Fibroblast of skin of abdomen (primary cell): Measurements from ENCODE around the gene OR5B17. TPM values are rescaled to one million over a fixed set of nuclear protein-coding genes. Genes with fewer than 3 reads are reported as not detected.
"Not testable (repeated sequence)": the region's sequence is repeated elsewhere in the genome, so short reads cannot be mapped to it uniquely, and the experiment has no call there.

ENCODE experiments used
- DNase-seq: peaks from one replicate; pipeline ENCODE4 v3.0.0-alpha.2; 2013
- polyA plus RNA-seq, 2 experiments: library from polyadenylated mRNA; unstranded; fragments of 120-200 nt; gene quantifications; one replicate each; pipeline ENCODE4 v1.2.1, GENCODE V29; 2013; ENCODE audit not compliant: insufficient read length in 2 of 2

Gene OR5B17
- not detected for polyA plus RNA-seq (2013, experiment 1 of 2; ENCODE audit: insufficient read length)
- not detected for polyA plus RNA-seq (2013, experiment 2 of 2; ENCODE audit: insufficient read length)

DNA sequence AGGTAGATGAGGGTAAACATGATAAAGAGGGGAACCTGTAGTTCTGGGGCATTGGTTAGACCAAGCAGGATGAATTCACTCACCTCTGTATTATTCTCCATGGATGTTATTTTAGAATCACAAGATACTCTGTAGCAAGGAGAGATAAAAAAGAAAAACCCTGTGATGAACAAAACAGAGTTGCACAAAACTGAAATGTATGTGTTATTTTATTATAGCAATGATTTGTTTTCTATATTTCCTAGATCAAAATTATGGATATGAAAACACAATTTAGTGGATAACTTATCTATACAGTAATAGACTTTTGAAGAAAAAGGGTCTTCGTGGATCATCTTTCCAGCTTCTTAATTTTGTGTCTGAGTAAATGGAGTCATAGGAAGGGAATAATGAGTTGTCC lies at the start of gene OR5B17:
TSS of gene OR5B17 (minus strand) at position 101 of the 400 bp plus-strand sequence. CDS start at position 101, 0 bp downstream.
- DNase-seq = no peak

DNA sequence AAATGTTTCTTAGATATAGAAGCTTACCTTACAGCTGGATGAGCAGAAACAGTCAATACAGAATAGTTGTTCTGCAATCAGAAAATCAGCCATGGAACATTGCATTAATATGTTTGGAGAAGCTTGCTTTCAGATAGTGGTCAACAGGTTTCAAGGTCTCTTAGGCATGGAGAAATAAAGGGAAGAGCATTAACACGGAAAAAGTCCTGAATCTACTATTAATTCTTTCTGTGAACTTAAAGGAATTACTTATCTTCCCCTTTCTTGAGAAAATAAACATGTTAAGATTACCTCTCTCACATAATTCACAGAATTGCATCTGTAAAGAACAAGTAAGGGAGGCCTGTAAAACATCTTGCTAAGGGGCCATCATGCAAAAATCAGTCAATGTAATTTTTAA lies 47.9 kb upstream of the OR5B17 start, which contains the start of gene OR5B3:
TSS of gene OR5B3 (minus strand) at position 101 of the 400 bp plus-strand sequence. CDS start 3,465 bp downstream, outside the sequence.
- no peak for DNase-seq

GRCh38 chr11:58399622-58400021 lies 40.8 kb upstream of the OR5B17 start:
- DNase-seq = not testable (repeated sequence)

- peak; percentile 55 for DNase-seq
Observed at GRCh38 chr11:58395581-58395980, 36.7 kb upstream of the OR5B17 start.

GRCh38 chr11:58394195-58394594 lies 35.3 kb upstream of the OR5B17 start:
- peak; percentile 77 for DNase-seq

GRCh38 chr11:58392746-58393145 lies 33.9 kb upstream of the OR5B17 start:
- no peak for DNase-seq

DNA sequence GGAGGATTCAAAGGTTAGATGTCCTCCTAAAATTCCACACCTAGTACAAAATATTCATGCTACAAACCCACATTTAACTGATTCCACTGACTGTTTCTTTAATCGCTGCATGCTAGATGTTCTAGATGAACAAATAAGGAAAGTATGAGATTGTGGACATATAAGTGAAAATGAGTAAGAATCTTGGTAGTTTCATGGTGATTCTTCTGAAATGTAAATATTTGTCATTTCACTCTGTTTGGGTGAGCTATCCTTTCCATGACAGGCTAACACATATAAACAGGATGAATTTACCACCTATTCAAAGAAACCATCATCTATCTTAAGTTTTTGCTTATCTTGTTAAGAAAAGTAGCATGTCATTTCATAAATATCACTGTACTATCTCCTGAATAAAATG lies 33.0 kb upstream of the OR5B17 start:
- peak; percentile 2 for DNase-seq

GRCh38 chr11:58390551-58391063 lies 31.7 kb upstream of the OR5B17 start:
- DNase-seq = no peak

GRCh38 chr11:58354727-58355126 lies 4.1 kb downstream of the OR5B17 start:
- no peak for DNase-seq

GRCh38 chr11:58345204-58345603 lies 13.7 kb downstream of the OR5B17 start:
- no peak for DNase-seq

DNA sequence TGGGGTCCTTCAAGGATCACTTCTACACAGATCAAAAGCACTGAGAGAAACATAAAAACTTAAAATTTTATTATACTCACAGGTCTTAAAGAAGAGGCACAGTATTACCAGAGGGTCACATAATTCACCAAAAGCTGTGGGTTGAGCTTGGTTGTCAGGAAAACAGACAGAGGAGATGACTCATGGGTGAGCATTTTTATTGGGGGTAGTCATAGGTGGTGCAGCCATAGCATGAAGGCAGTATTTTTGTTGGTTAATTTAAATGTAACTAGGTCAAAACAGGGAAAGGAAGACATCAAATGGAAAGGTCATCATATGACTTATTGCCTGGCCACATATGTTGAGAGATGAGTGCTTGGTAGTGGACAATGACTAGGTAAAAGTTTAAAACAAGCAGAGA lies 24.2 kb downstream of the OR5B17 start:
- DNase-seq = peak; percentile 75

GRCh38 chr11:58330861-58331260 lies 28.0 kb downstream of the OR5B17 start:
- DNase-seq = peak; percentile 56

- peak; percentile 65 for DNase-seq
Observed at GRCh38 chr11:58318532-58318931, 40.3 kb downstream of the OR5B17 start.

DNA sequence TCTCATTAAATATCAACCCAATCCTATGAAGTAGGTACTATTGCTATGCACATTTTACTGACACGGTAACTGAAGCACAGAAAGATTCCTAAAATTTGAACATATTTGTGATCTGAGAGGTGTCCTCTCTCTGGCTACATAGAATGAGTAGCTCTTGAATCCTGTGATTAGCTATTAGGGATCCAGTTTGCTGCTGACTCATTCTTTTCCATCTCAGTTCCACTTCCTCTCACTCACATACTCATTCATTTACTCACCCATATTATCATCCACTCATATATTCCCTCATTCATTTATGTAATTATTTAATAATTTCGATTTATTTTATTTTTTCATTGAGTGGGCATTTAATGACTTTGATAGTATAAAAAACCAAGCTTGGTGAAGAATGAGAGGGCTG lies 42.7 kb downstream of the OR5B17 start:
- DNase-seq = peak; percentile 31
